ENCODE data around the gene TRAF6. TPM values are rescaled to one million over a fixed set of nuclear protein-coding genes. Genes with fewer than 3 reads are reported as not detected.

The TRAF6 gene
- total and polyA plus RNA-seq, 4 donors: 4.4 to 22.5 (median 12.2) TPM

GRCh38 chr11:36458129-36458915 lies 51.8 kb downstream of the TRAF6 start:
- Histone ChIP-seq H3K36me3 (ENCODE audit: control insufficient read depth in 1 of 2, insufficient read depth in 2 of 2, low read length in 1 of 2) (no peaks in the 10 kb centered on the region), H3K4me1 (ENCODE audit: control insufficient read depth in 1 of 2, insufficient read depth in 2 of 2, low read length in 2 of 2) (no peaks in the 10 kb centered on the region), H3K27ac (ENCODE audit: low read depth in 1 of 2, low read length in 2 of 2) (no peak overlapping the region), H3K4me3 (ENCODE audit: low read length in 2 of 2) (no peak overlapping the region), H3K9me3 (ENCODE audit: control insufficient read depth, low read length) (no peaks in the 10 kb centered on the region), H3K27me3 (ENCODE audit: control insufficient read depth in 1 of 2, insufficient read depth in 2 of 2, low read length in 1 of 2) (no peaks in the 10 kb centered on the region)
- DNase-seq: no peak
- 86 to 88% methylated on average over 8 of the region's 8 CpGs for whole genome bisulfite sequencing, 2 donors
- ATAC-seq (ENCODE audit: low FRiP score): no peak
- intact Hi-C loops (cut with DNase I): loop anchor here in 1 of 2 donors (5.0 kb wide), 1 partner anchor 81 kb away; no protein-coding TSS in a partner anchor

GRCh38 chr11:36456156-36456555 lies 53.9 kb downstream of the TRAF6 start:
- 6 to 11% methylated on average over 6 of the region's 6 CpGs for WGBS, 2 donors
- Histone ChIP-seq H3K27ac (ENCODE audit: low read depth in 1 of 2, low read length in 2 of 2) (peak overlapping the region; percentile 71 to 99), H3K4me1 (ENCODE audit: control insufficient read depth in 1 of 2, insufficient read depth in 2 of 2, low read length in 2 of 2) (peaks cover 0 to 2% of the 10 kb centered on the region in 2 donors), H3K9me3 (ENCODE audit: control insufficient read depth, low read length) (no peaks in the 10 kb centered on the region), H3K36me3 (ENCODE audit: control insufficient read depth in 1 of 2, insufficient read depth in 2 of 2, low read length in 1 of 2) (no peaks in the 10 kb centered on the region), H3K27me3 (ENCODE audit: control insufficient read depth in 1 of 2, insufficient read depth in 2 of 2, low read length in 1 of 2) (no peaks in the 10 kb centered on the region), H3K4me3 (ENCODE audit: low read length in 2 of 2) (no peak overlapping the region)
- DNase-seq (no peak), ATAC-seq (ENCODE audit: low FRiP score) (peak; percentile 1)
- intact Hi-C loops (cut with DNase I): loop anchor here in 1 of 2 donors (5.0 kb wide), 1 partner anchor 79 kb away; no protein-coding TSS in a partner anchor

GRCh38 chr11:36455658-36456111 lies 54.4 kb downstream of the TRAF6 start:
- Histone ChIP-seq H3K9me3 (ENCODE audit: control insufficient read depth, low read length) (no peaks in the 10 kb centered on the region), H3K4me1 (ENCODE audit: control insufficient read depth in 1 of 2, insufficient read depth in 2 of 2, low read length in 2 of 2) (peaks cover 0 to 2% of the 10 kb centered on the region in 2 donors), H3K27me3 (ENCODE audit: control insufficient read depth in 1 of 2, insufficient read depth in 2 of 2, low read length in 1 of 2) (no peaks in the 10 kb centered on the region), H3K4me3 (ENCODE audit: low read length in 2 of 2) (no peak overlapping the region), H3K27ac (ENCODE audit: low read depth in 1 of 2, low read length in 2 of 2) (peak overlapping the region; percentile 78 to 99), H3K36me3 (ENCODE audit: control insufficient read depth in 1 of 2, insufficient read depth in 2 of 2, low read length in 1 of 2) (no peaks in the 10 kb centered on the region)
- intact Hi-C loops (cut with DNase I): loop anchor here in 1 of 2 donors (5.0 kb wide), 1 partner anchor 78 kb away; no protein-coding TSS in a partner anchor
- peak; percentile 94 to 95 for DNase-seq
- WGBS, 2 donors: 4 to 7% methylated on average over 11 of the region's 11 CpGs
- peak; percentile 93 for ATAC-seq (ENCODE audit: low FRiP score)

- no peak for DNase-seq
- intact Hi-C loops (cut with DNase I): loop anchor here in 1 of 2 donors (5.0 kb wide), 1 partner anchor 78 kb away; no protein-coding TSS in a partner anchor
- Histone ChIP-seq H3K27ac (ENCODE audit: low read depth in 1 of 2, low read length in 2 of 2) (peak overlapping the region; percentile 78 to 87), H3K9me3 (ENCODE audit: control insufficient read depth, low read length) (no peaks in the 10 kb centered on the region), H3K4me1 (ENCODE audit: control insufficient read depth in 1 of 2, insufficient read depth in 2 of 2, low read length in 2 of 2) (peaks cover 0 to 2% of the 10 kb centered on the region in 2 donors), H3K27me3 (ENCODE audit: control insufficient read depth in 1 of 2, insufficient read depth in 2 of 2, low read length in 1 of 2) (no peaks in the 10 kb centered on the region), H3K36me3 (ENCODE audit: control insufficient read depth in 1 of 2, insufficient read depth in 2 of 2, low read length in 1 of 2) (no peaks in the 10 kb centered on the region), H3K4me3 (ENCODE audit: low read length in 2 of 2) (no peak overlapping the region)
- ATAC-seq (ENCODE audit: low FRiP score): peak; percentile 28
- WGBS, 2 donors: 13 to 22% methylated on average over 17 of the region's 17 CpGs
These were observed 55.0 kb downstream of the TRAF6 start for GRCh38 chr11:36454941-36455631.

GRCh38 chr11:36454551-36454940 lies 55.5 kb downstream of the TRAF6 start:
- intact Hi-C loops (cut with DNase I): no loop called here
- WGBS, 2 donors: 86 to 87% methylated on average over 18 of the region's 18 CpGs
- no peak overlapping the region for H3K4me3 ChIP-seq (ENCODE audit: low read length in 2 of 2)

GRCh38 chr11:36453678-36454077 lies 56.4 kb downstream of the TRAF6 start:
- no peak for DNase-seq
- H3K4me3 ChIP-seq (ENCODE audit: low read length in 2 of 2): no peak overlapping the region
- no peak overlapping the region for H3K27ac ChIP-seq (ENCODE audit: low read depth in 1 of 2, low read length in 2 of 2)
- H3K9me3 ChIP-seq (ENCODE audit: control insufficient read depth, low read length): no peaks in the 10 kb centered on the region
- H3K36me3 ChIP-seq (ENCODE audit: control insufficient read depth in 1 of 2, insufficient read depth in 2 of 2, low read length in 1 of 2): no peaks in the 10 kb centered on the region
- WGBS, 2 donors: 72 to 79% methylated on average over 3 of the region's 3 CpGs
- intact Hi-C loops (cut with DNase I): no loop called here
- no peak for ATAC-seq (ENCODE audit: low FRiP score)
- H3K4me1 ChIP-seq (ENCODE audit: control insufficient read depth in 1 of 2, insufficient read depth in 2 of 2, low read length in 2 of 2): peaks cover 0 to 2% of the 10 kb centered on the region in 2 donors
- H3K27me3 ChIP-seq (ENCODE audit: control insufficient read depth in 1 of 2, insufficient read depth in 2 of 2, low read length in 1 of 2): no peaks in the 10 kb centered on the region

More at GRCh38 chr11:36454551-36454940, 55.5 kb downstream of the TRAF6 start:
- H3K27me3 ChIP-seq (ENCODE audit: control insufficient read depth in 1 of 2, insufficient read depth in 2 of 2, low read length in 1 of 2): no peaks in the 10 kb centered on the region
- H3K36me3 ChIP-seq (ENCODE audit: control insufficient read depth in 1 of 2, insufficient read depth in 2 of 2, low read length in 1 of 2): no peaks in the 10 kb centered on the region
- H3K4me1 ChIP-seq (ENCODE audit: control insufficient read depth in 1 of 2, insufficient read depth in 2 of 2, low read length in 2 of 2): peaks cover 0 to 2% of the 10 kb centered on the region in 2 donors
- ATAC-seq (ENCODE audit: low FRiP score) (no peak), DNase-seq (no peak)
- H3K27ac ChIP-seq (ENCODE audit: low read depth in 1 of 2, low read length in 2 of 2): no peak overlapping the region
- H3K9me3 ChIP-seq (ENCODE audit: control insufficient read depth, low read length): no peaks in the 10 kb centered on the region

- 9 to 14% methylated on average over 1 of the region's 1 CpG for WGBS, 2 donors
- intact Hi-C loops (cut with DNase I): no loop called here
- H3K36me3 ChIP-seq (ENCODE audit: control insufficient read depth in 1 of 2, insufficient read depth in 2 of 2, low read length in 1 of 2): no peaks in the 10 kb centered on the region
- H3K4me1 ChIP-seq (ENCODE audit: control insufficient read depth in 1 of 2, insufficient read depth in 2 of 2, low read length in 2 of 2): peaks cover 0 to 2% of the 10 kb centered on the region in 2 donors
- DNase-seq (no peak), ATAC-seq (ENCODE audit: low FRiP score) (no peak)
- H3K4me3 ChIP-seq (ENCODE audit: low read length in 2 of 2): no peak overlapping the region
- H3K27ac ChIP-seq (ENCODE audit: low read depth in 1 of 2, low read length in 2 of 2): peak overlapping the region in 1 of 2 donors; percentile 24
- no peaks in the 10 kb centered on the region for H3K9me3 ChIP-seq (ENCODE audit: control insufficient read depth, low read length)
- no peaks in the 10 kb centered on the region for H3K27me3 ChIP-seq (ENCODE audit: control insufficient read depth in 1 of 2, insufficient read depth in 2 of 2, low read length in 1 of 2)
These were observed 57.1 kb downstream of the TRAF6 start for GRCh38 chr11:36452961-36453360.

GRCh38 chr11:36452236-36452940 lies 57.7 kb downstream of the TRAF6 start:
- intact Hi-C loops (cut with DNase I): no loop called here
- no peak for ATAC-seq (ENCODE audit: low FRiP score)
- DNase-seq: no peak

More at GRCh38 chr11:36452236-36452940, 57.7 kb downstream of the TRAF6 start:
- Histone ChIP-seq H3K36me3 (ENCODE audit: control insufficient read depth in 1 of 2, insufficient read depth in 2 of 2, low read length in 1 of 2) (no peaks in the 10 kb centered on the region), H3K27ac (ENCODE audit: low read depth in 1 of 2, low read length in 2 of 2) (peak overlapping the region; percentile 7 to 24), H3K9me3 (ENCODE audit: control insufficient read depth, low read length) (no peaks in the 10 kb centered on the region), H3K4me3 (ENCODE audit: low read length in 2 of 2) (no peak overlapping the region), H3K27me3 (ENCODE audit: control insufficient read depth in 1 of 2, insufficient read depth in 2 of 2, low read length in 1 of 2) (no peaks in the 10 kb centered on the region), H3K4me1 (ENCODE audit: control insufficient read depth in 1 of 2, insufficient read depth in 2 of 2, low read length in 2 of 2) (peaks cover 0 to 2% of the 10 kb centered on the region in 2 donors)
- WGBS, 2 donors: 10 to 12% methylated on average over 5 of the region's 5 CpGs

All from aorta (tissue), 5 donors.